IPS-18c (cell line): ENCODE results near the gene CISTR.
"Not testable (repeated sequence)": the region's sequence is repeated elsewhere in the genome, so short reads cannot be mapped to it uniquely, and the experiment has no call there.

Experiments used
- H3K4me3 ChIP-seq: 2 replicates; pipeline ENCODE4 v1.7.0; 2013; ENCODE audit warnings: low read depth, mild to moderate bottlenecking, low read length, moderate library complexity; ENCODE audit not compliant: insufficient read depth
- H3K9me3 ChIP-seq: one replicate; pipeline ENCODE4 v1.6.1; 2013; ENCODE audit warnings: mild to moderate bottlenecking, low read length, moderate library complexity; ENCODE audit not compliant: control insufficient read depth, insufficient read depth

CISTR gene

GRCh38 chr12:53751336-53752191 is at the start of gene CISTR:
Gene CISTR, minus strand, starts transcription at chr12:53751979.
- H3K4me3 ChIP-seq, result peak within 1 kb of the TSS; percentile 63
- no peaks in the 10 kb centered on the region for H3K9me3 ChIP-seq

- no peak overlapping the region for H3K4me3 ChIP-seq
Measured at GRCh38 chr12:53798575-53798974, 46.8 kb upstream of the CISTR start.

GRCh38 chr12:53795927-53796326 is 44.1 kb upstream of the CISTR start:
- H3K9me3 ChIP-seq, result no peaks in the 10 kb centered on the region
- no peak overlapping the region for H3K4me3 ChIP-seq

More at GRCh38 chr12:53798575-53798974, 46.8 kb upstream of the CISTR start:
- no peaks in the 10 kb centered on the region for H3K9me3 ChIP-seq

- H3K4me3 ChIP-seq, result no peak overlapping the region
- no peaks in the 10 kb centered on the region for H3K9me3 ChIP-seq
Measured at GRCh38 chr12:53793221-53793620, 41.4 kb upstream of the CISTR start.

GRCh38 chr12:53791735-53792326 is 40.1 kb upstream of the CISTR start:
- no peak overlapping the region for H3K4me3 ChIP-seq
- H3K9me3 ChIP-seq, result no peaks in the 10 kb centered on the region

- no peak overlapping the region for H3K4me3 ChIP-seq
- H3K9me3 ChIP-seq, result no peaks in the 10 kb centered on the region
Measured at GRCh38 chr12:53789570-53789969, 37.8 kb upstream of the CISTR start.

GRCh38 chr12:53788892-53789291 is 37.1 kb upstream of the CISTR start:
- Histone ChIP-seq H3K4me3 (no peak overlapping the region), H3K9me3 (no peaks in the 10 kb centered on the region)

GRCh38 chr12:53786411-53786810 is 34.6 kb upstream of the CISTR start:
- Histone ChIP-seq H3K9me3 (no peaks in the 10 kb centered on the region), H3K4me3 (no peak overlapping the region)

GRCh38 chr12:53785161-53785560 is 33.4 kb upstream of the CISTR start:
- no peaks in the 10 kb centered on the region for H3K9me3 ChIP-seq
- H3K4me3 ChIP-seq, result no peak overlapping the region

GRCh38 chr12:53782093-53782703 is 30.4 kb upstream of the CISTR start:
- no peak overlapping the region for H3K4me3 ChIP-seq
- H3K9me3 ChIP-seq, result no peaks in the 10 kb centered on the region

GRCh38 chr12:53781228-53781801 is 29.5 kb upstream of the CISTR start:
- Histone ChIP-seq H3K9me3 (no peaks in the 10 kb centered on the region), H3K4me3 (no peak overlapping the region)

- no peaks in the 10 kb centered on the region for H3K9me3 ChIP-seq
- no peak overlapping the region for H3K4me3 ChIP-seq
Measured at GRCh38 chr12:53780323-53780722, 28.5 kb upstream of the CISTR start.

GRCh38 chr12:53779679-53780078 is 27.9 kb upstream of the CISTR start:
- not testable (repeated sequence) for H3K9me3 ChIP-seq, H3K4me3 ChIP-seq

GRCh38 chr12:53777936-53778644 is 26.3 kb upstream of the CISTR start:
- Histone ChIP-seq H3K9me3 (no peaks in the 10 kb centered on the region), H3K4me3 (no peak overlapping the region)

- Histone ChIP-seq H3K9me3 (no peaks in the 10 kb centered on the region), H3K4me3 (no peak overlapping the region)
Measured at GRCh38 chr12:53777412-53777811, 25.6 kb upstream of the CISTR start.

- Histone ChIP-seq H3K4me3 (no peak overlapping the region), H3K9me3 (no peaks in the 10 kb centered on the region)
Measured at GRCh38 chr12:53776872-53777271, 25.1 kb upstream of the CISTR start.

GRCh38 chr12:53775478-53776145 is 23.8 kb upstream of the CISTR start:
- H3K9me3 ChIP-seq, result no peaks in the 10 kb centered on the region
- H3K4me3 ChIP-seq, result no peak overlapping the region
